Upper lobe of left lung (tissue), 4 donors: ENCODE measurements around the gene NBEAL2.

Experiments used
- EP300 ChIP-seq, 4 donors: sonication (generic); formaldehyde crosslinking; IDR thresholded peaks; one replicate each; pipeline ENCODE4 v1.5.1; 2017; ENCODE audit warnings: antibody characterized with exemption in 4 of 4, control low read depth in 2 of 4
- POLR2A ChIP-seq, 4 donors: fragments of 450-650 bp; IDR thresholded peaks; one replicate each; pipeline ENCODE4 v1.5.1; 2016 to 2017; ENCODE audit warnings: antibody characterized with exemption in 4 of 4, mild to moderate bottlenecking in 2 of 4
- POLR2AphosphoS5 ChIP-seq, 2 donors: sonication (generic); formaldehyde crosslinking; IDR thresholded peaks; one replicate each; pipeline ENCODE4 v1.5.1; 2017; ENCODE audit warnings: antibody characterized with exemption in 2 of 2
- TF ChIP-seq, protein P1 (sequence below), 6 experiments: fragments of 450-650 bp in 4 of 6; fragments of 200-600 bp in 2 of 6; sonication (generic) in 2 of 6; IDR thresholded peaks; one replicate each; pipeline ENCODE4 v1.5.1; 2016 to 2019; ENCODE audit warnings: antibody characterized with exemption in 6 of 6

DNA sequence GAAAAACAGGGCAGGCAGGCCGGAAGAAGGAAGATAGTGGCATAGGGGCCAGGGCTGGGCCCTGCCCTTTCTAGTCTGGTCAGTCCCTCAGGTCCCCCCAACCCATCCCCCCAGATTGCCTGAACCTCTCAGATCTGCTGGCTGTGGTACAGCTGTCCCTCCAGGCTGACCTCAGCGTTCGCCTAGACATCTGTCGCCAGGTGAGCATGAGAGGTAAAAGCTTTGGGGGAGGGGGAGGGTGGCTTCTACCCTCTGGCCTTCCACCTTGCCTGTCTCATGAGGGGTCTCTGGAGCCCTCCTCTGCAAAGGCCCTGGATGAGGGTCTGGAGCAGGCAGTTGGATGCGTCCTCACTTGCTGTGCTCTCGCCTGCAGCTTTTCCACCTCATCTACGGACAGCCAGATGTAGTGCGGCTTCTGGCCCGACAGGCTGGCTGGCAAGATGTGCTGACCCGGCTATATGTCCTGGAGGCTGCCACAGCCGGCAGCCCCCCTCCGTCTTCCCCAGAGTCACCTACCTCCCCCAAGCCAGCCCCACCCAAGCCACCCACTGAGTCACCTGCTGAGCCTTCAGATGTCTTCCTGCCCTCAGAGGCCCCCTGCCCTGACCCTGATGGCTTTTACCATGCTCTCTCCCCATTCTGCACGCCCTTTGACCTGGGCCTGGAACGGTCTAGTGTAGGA lies 20.2 kb downstream of the NBEAL2 start:
- TF ChIP-seq, protein P1, sequence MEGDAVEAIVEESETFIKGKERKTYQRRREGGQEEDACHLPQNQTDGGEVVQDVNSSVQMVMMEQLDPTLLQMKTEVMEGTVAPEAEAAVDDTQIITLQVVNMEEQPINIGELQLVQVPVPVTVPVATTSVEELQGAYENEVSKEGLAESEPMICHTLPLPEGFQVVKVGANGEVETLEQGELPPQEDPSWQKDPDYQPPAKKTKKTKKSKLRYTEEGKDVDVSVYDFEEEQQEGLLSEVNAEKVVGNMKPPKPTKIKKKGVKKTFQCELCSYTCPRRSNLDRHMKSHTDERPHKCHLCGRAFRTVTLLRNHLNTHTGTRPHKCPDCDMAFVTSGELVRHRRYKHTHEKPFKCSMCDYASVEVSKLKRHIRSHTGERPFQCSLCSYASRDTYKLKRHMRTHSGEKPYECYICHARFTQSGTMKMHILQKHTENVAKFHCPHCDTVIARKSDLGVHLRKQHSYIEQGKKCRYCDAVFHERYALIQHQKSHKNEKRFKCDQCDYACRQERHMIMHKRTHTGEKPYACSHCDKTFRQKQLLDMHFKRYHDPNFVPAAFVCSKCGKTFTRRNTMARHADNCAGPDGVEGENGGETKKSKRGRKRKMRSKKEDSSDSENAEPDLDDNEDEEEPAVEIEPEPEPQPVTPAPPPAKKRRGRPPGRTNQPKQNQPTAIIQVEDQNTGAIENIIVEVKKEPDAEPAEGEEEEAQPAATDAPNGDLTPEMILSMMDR (IDR thresholded peaks at IDR 0.05), result no peak
- no peak for TF ChIP-seq POLR2A (IDR thresholded peaks at IDR 0.05)
- TF ChIP-seq POLR2AphosphoS5 (IDR thresholded peaks at IDR 0.05), result no peak
- no peak for TF ChIP-seq EP300 (IDR thresholded peaks at IDR 0.05)
